GM12878 (cell line): Measurements from ENCODE around the gene MTHFD1L. TPM values are rescaled to one million over a fixed set of nuclear protein-coding genes. Genes with fewer than 3 reads are reported as not detected.

ENCODE experiments used
- ATAC-seq: fragments of 200-7000 bp; cut with Tn5 transposase; 3 replicates; pipeline ENCODE4 v1.9.1; 2020; ENCODE audit warnings: mild to moderate bottlenecking, moderate library complexity
- BruUV-seq: library from RNA; stranded (reverse); fragments of 400-500 nt; replicated peaks from 2 replicates; lab custom pipeline; 2021; lab: Mats Ljungman, UMichigan
- CTCF ChIA-PET: fragments of 300-600 bp; sonication (Branson Sonifier 250); formaldehyde crosslinking; extraction: SDS; loops from one replicate; lab custom pipeline; 2021; ENCODE audit warnings: inconsistent platforms; lab: Yijun Ruan, JAX
- POLR2A ChIA-PET: fragments of 350-600 bp; formaldehyde crosslinking; extraction: SDS; loops from one replicate; lab custom pipeline; 2021; ENCODE audit warnings: inconsistent platforms; lab: Charles Lee
- RAD21 ChIA-PET: fragments of 300-600 bp; sonication (Branson Sonifier 250); formaldehyde crosslinking; loops from one replicate; lab custom pipeline; 2023; ENCODE audit warnings: antibody characterized with exemption; ENCODE audit not compliant: unreplicated experiment; lab: Charles Lee
- SMC1A ChIA-PET: fragments of 300-600 bp; sonication (Branson Sonifier 250); formaldehyde crosslinking; loops from one replicate; lab custom pipeline; 2023; ENCODE audit not compliant: unreplicated experiment, uncharacterized antibody; lab: Charles Lee
- DNase-seq: peaks from one replicate; pipeline ENCODE4 v3.0.0-alpha.2; 2011; ENCODE audit warnings: low read depth, low spot score
- FAIRE-seq: peaks from 3 replicates; lab custom pipeline; 2011; peaks lifted over from hg19 to GRCh38; lab: Jason Lieb, UNC
- H2AFZ ChIP-seq: 2 replicates; pipeline ENCODE4 v1.6.0; 2011; ENCODE audit warnings: low read depth, low read length, control low read depth; ENCODE audit not compliant: control insufficient read depth
- H3K27ac ChIP-seq: 2 replicates; pipeline ENCODE4 v1.5.1; 2011; ENCODE audit warnings: control low read depth; ENCODE audit not compliant: control insufficient read depth, insufficient read depth
- H3K27me3 ChIP-seq, 2 experiments: replicated peaks in 1 of 2; 2 replicates each; pipeline versions ENCODE4 v1.6.0 to v1.6.1; 2011; ENCODE audit warnings: low read length in 1 of 2; ENCODE audit not compliant: control insufficient read depth in 2 of 2, insufficient read depth in 2 of 2
- H3K36me3 ChIP-seq, 2 experiments: 2 replicates each; pipeline ENCODE4 v1.5.1; 2011; ENCODE audit warnings: low read length in 1 of 2; ENCODE audit not compliant: control insufficient read depth in 2 of 2, insufficient read depth in 2 of 2
- H3K4me1 ChIP-seq: 2 replicates; pipeline ENCODE4 v1.6.1; 2011; ENCODE audit warnings: mild to moderate bottlenecking, low read length, moderate library complexity, mixed read lengths; ENCODE audit not compliant: control insufficient read depth, insufficient read depth
- H3K4me2 ChIP-seq: 2 replicates; pipeline ENCODE4 v1.6.0; 2011; ENCODE audit warnings: control low read depth; ENCODE audit not compliant: control insufficient read depth, insufficient read depth
- H3K4me3 ChIP-seq: fragments of 200-600 bp; sonication (generic); 2 replicates; pipeline ENCODE4 v1.5.1; 2016
- H3K79me2 ChIP-seq: 2 replicates; pipeline ENCODE4 v1.6.0; 2011; ENCODE audit warnings: low read length; ENCODE audit not compliant: control insufficient read depth, insufficient read depth
- H3K9ac ChIP-seq: 2 replicates; pipeline ENCODE4 v1.8.0; 2011; ENCODE audit warnings: low read length, control low read depth, mixed read lengths; ENCODE audit not compliant: control insufficient read depth, insufficient read depth
- H3K9me3 ChIP-seq: replicated peaks from 3 replicates; pipeline ENCODE4 v1.5.1; 2011; ENCODE audit warnings: mild to moderate bottlenecking, low read length; ENCODE audit not compliant: control insufficient read depth, insufficient read depth
- H4K20me1 ChIP-seq: 2 replicates; pipeline ENCODE4 v1.6.0; 2011; ENCODE audit not compliant: control insufficient read depth, insufficient read depth
- EZH2 ChIP-seq: IDR thresholded peaks from 2 replicates; pipeline ENCODE4 v1.6.1; 2012; ENCODE audit warnings: low read depth, mild to moderate bottlenecking, control low read depth, inconsistent platforms, low read length, borderline replicate concordance; ENCODE audit not compliant: control insufficient read depth
- HDAC6 ChIP-seq: fragments of 200-600 bp; sonication (generic); IDR thresholded peaks from one replicate; pipeline ENCODE4 v1.8.0; 2017; ENCODE audit warnings: antibody characterized with exemption; ENCODE audit not compliant: unreplicated experiment
- HDGF ChIP-seq: fragments of 450-650 bp; IDR thresholded peaks from 2 replicates; pipeline ENCODE4 v1.6.1; 2016; ENCODE audit warnings: antibody characterized with exemption
- IKZF2 ChIP-seq, 2 experiments: fragments of 450-650 bp; IDR thresholded peaks; 2 replicates each; pipeline ENCODE4 v1.6.1; 2017; ENCODE audit warnings: mild to moderate bottlenecking in 2 of 2, moderate library complexity in 2 of 2
- IRF4 ChIP-seq: IDR thresholded peaks from 2 replicates; pipeline ENCODE4 v1.6.1; 2011; ENCODE audit warnings: low read depth, low read length
- MYC ChIP-seq: IDR thresholded peaks from 2 replicates; pipeline ENCODE4 v1.6.1; 2011; ENCODE audit warnings: mild to moderate bottlenecking, low read length, moderate library complexity, inconsistent platforms; ENCODE audit not compliant: insufficient read depth, insufficient replicate concordance, insufficient read length, severe bottlenecking
- NFIC ChIP-seq: IDR thresholded peaks from 2 replicates; pipeline ENCODE4 v1.6.1; 2012; ENCODE audit warnings: low read depth, mild to moderate bottlenecking, inconsistent platforms, low read length, moderate library complexity
- POLR2AphosphoS2 ChIP-seq: IDR thresholded peaks from 2 replicates; pipeline ENCODE4 v1.6.1; 2011; ENCODE audit warnings: low read depth, mild to moderate bottlenecking, low read length, improper control_type of control experiment, moderate library complexity
- POU2F2 ChIP-seq: IDR thresholded peaks from 3 replicates; pipeline ENCODE4 v1.6.1; 2011; ENCODE audit warnings: low read depth, mild to moderate bottlenecking, low read length, borderline replicate concordance
- RBBP5 ChIP-seq: fragments of 200-600 bp; sonication (generic); conservative IDR thresholded peaks from 2 replicates; pipeline ENCODE4 v1.6.1; 2016
- SIX5 ChIP-seq: IDR thresholded peaks from 2 replicates; pipeline ENCODE4 v1.6.1; 2011; ENCODE audit warnings: mild to moderate bottlenecking, low read depth, low read length, moderate library complexity; ENCODE audit not compliant: severe bottlenecking
- SMAD1 ChIP-seq: fragments of 450-650 bp; IDR thresholded peaks from 2 replicates; pipeline ENCODE4 v1.6.1; 2018; ENCODE audit warnings: mild to moderate bottlenecking, low read depth; ENCODE audit not compliant: partially characterized antibody
- SREBF1 ChIP-seq: IDR thresholded peaks from 2 replicates; pipeline ENCODE4 v1.6.1; 2012; ENCODE audit warnings: mild to moderate bottlenecking, low read length
- TCF12 ChIP-seq: IDR thresholded peaks from 2 replicates; pipeline ENCODE4 v1.6.1; 2011; ENCODE audit warnings: low read depth, mild to moderate bottlenecking, low read length
- YY1 ChIP-seq: IDR thresholded peaks from 2 replicates; pipeline ENCODE4 v1.6.1; 2011; ENCODE audit warnings: low read depth, mild to moderate bottlenecking, low read length
- ZBED1 ChIP-seq: IDR thresholded peaks from 2 replicates; pipeline ENCODE4 v1.6.1; 2016; ENCODE audit warnings: borderline replicate concordance
- ZNF217 ChIP-seq: fragments of 450-650 bp; IDR thresholded peaks from 2 replicates; pipeline ENCODE4 v1.6.1; 2017; ENCODE audit warnings: antibody characterized with exemption, mild to moderate bottlenecking
- ZNF24 ChIP-seq: fragments of 450-650 bp; IDR thresholded peaks from 2 replicates; pipeline ENCODE4 v1.6.1; 2017; ENCODE audit warnings: antibody characterized with exemption, mild to moderate bottlenecking
- WGBS: methylation state at CpG from one replicate; pipeline ENCODE4 v1.1.6; 2016; ENCODE audit warnings: low lambda C conversion rate; ENCODE audit not compliant: insufficient replicate concordance, insufficient coverage; ENCODE audit errors: missing lambda C conversion rate; 5-methylcytosine and 5-hydroxymethylcytosine counted together
- in situ Hi-C: fragments of 300-500 bp; cut with MboI; formaldehyde crosslinking; loops from 9 replicates; pipeline ENCODE4 v1.14.3; 2018; ENCODE audit warnings: mixed read lengths
- intact Hi-C: fragments of 100-400 bp; cut with micrococcal nuclease; formaldehyde crosslinking; loops from one replicate; pipeline ENCODE4 v1.14.2; 2022; ENCODE audit not compliant: unreplicated experiment
- polyA plus RNA-seq, 11 experiments: library from polyadenylated mRNA; depleted of rRNA in 4 of 11; unstranded in 6 of 11; stranded (reverse) in 5 of 11; fragments of >200 nt; fragmentation: Nextera tagmentation in 4 of 11; fragmentation: Illumina TruSeq in 1 of 11; extraction: Ambion mirVana in 4 of 11; extraction: Trizol in 1 of 11; gene quantifications; 1 replicate in 1 of 11; 2 replicates in 10 of 11; pipeline versions ENCODE4 v1.2.1 to v1.2.3, GENCODE V29; 2011 to 2016; ENCODE audit warnings: inconsistent platforms in 2 of 11, missing spikeins in 2 of 11, low read depth in 1 of 11
- total RNA-seq, 4 experiments: library from RNA; depleted of rRNA in 3 of 4; stranded (reverse); fragments of >200 nt in 3 of 4; fragmentation: Illumina TruSeq in 1 of 4; extraction: Trizol in 1 of 4; gene quantifications; 2 replicates each; pipeline versions ENCODE4 v1.2.1 to v1.2.3, GENCODE V29; 2013 to 2021
- TF ChIP-seq, protein P1 (sequence below): IDR thresholded peaks from 2 replicates; pipeline ENCODE4 v1.6.1; 2012; ENCODE audit warnings: low read depth, low read length, improper control_type of control experiment
- TF ChIP-seq, protein P2 (sequence below): IDR thresholded peaks from 2 replicates; pipeline ENCODE4 v1.6.1; 2012; ENCODE audit warnings: low read length, inconsistent platforms

The MTHFD1L gene
- total and polyA plus RNA-seq, 10 of the 15 experiments (the other 5 are each of a cell fraction or from before 2014, with no cell fraction given), result 11.7 to 75.5 (median 28.8) TPM

DNA sequence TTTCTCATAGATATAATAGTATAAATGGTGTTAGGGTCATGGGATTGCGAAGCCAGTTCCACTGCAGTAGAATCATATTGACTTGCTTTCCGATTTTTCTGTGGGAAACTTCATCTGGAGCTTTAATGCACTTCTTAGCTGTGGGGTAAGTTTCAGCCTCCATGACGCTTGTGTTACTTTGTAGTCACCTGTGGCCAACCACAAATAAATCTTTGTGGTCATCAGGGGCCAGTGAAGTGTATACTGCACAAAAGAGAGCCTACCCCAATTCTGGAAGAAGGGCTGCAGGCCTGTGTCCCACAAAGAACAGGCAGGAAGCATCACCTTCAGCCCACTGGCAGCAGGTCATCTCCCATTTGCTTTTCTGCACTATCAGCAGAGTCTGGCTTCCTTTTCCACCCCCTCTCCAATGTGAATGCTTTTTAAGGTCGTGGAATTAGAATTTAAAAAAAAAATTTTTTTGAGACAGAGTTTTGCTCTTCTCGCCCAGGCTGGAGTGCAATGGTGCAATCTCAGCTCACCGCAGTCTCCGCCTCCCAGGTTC lies 32.0 kb downstream of the MTHFD1L start:
- Histone ChIP-seq H3K9me3 (no peaks in the 10 kb centered on the region), H3K4me3 (no peak overlapping the region), H2AFZ (no peak overlapping the region), H3K79me2 (peaks cover 1% of the 10 kb centered on the region; the same call in 1 of the 2 replicates), H3K9ac (no peak overlapping the region), H3K4me1 (peaks cover 42% of the 10 kb centered on the region), H3K27me3 (no peaks in the 10 kb centered on the region), H3K4me2 (no peak overlapping the region; the same call in 1 of the 2 replicates), H3K27ac (no peak overlapping the region), H4K20me1 (no peaks in the 10 kb centered on the region), H3K36me3 (peaks cover 4% of the 10 kb centered on the region in 2 experiments)
- no TSS peak for BruUV-seq
- CTCF ChIA-PET, result interaction anchor here (1.3 to 16.6 kb wide), 2 partner anchors 116 to 427 kb away, joined by 5 to 369 read pairs; no protein-coding TSS in a partner anchor
- peak; percentile 51 for DNase-seq
- SMC1A ChIA-PET, result interaction anchor here (0.7 to 11.4 kb wide), 3 partner anchors 9 to 427 kb away, joined by 3 to 200 read pairs (median 4); no protein-coding TSS in a partner anchor
- in situ Hi-C loops (no loop called here), intact Hi-C loops (loop anchor here (10.0 kb wide), 1 partner anchor 557 kb away; the partner anchor contains the start of gene RMND1)
- ATAC-seq, result peak; percentile 83
- WGBS, result 76% methylated on average over 7 of the region's 7 CpGs
- FAIRE-seq, result no peak
- POLR2A ChIA-PET, result no interaction called here
- RAD21 ChIA-PET, result interaction anchor here (1.0 kb wide), 1 partner anchor 437 kb away, joined by 3 read pairs; no protein-coding TSS in a partner anchor
- TF ChIP-seq SREBF1 (no peak), MYC (no peak), ZBED1 (no peak), POLR2AphosphoS2 (no peak), IKZF2 (IDR thresholded peaks at IDR 0.05) (peak; percentile 84 to 85), POU2F2 (peak; percentile 79; the same call in 1 of the 3 replicates), HDAC6 (no peak), IRF4 (peak; percentile 36; the same call in 1 of the 2 replicates), SIX5 (no peak), RBBP5 (no peak), TCF12 (peak; percentile 48; the same call in 1 of the 2 replicates), YY1 (no peak), NFIC (peak; percentile 85; the same call in 1 of the 2 replicates), SMAD1 (no peak), ZNF217 (no peak), EZH2 (no peak), ZNF24 (no peak), HDGF (no peak)
- TF ChIP-seq, protein P1, sequence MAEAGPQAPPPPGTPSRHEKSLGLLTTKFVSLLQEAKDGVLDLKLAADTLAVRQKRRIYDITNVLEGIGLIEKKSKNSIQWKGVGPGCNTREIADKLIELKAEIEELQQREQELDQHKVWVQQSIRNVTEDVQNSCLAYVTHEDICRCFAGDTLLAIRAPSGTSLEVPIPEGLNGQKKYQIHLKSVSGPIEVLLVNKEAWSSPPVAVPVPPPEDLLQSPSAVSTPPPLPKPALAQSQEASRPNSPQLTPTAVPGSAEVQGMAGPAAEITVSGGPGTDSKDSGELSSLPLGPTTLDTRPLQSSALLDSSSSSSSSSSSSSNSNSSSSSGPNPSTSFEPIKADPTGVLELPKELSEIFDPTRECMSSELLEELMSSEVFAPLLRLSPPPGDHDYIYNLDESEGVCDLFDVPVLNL, result no peak
- TF ChIP-seq, protein P2, sequence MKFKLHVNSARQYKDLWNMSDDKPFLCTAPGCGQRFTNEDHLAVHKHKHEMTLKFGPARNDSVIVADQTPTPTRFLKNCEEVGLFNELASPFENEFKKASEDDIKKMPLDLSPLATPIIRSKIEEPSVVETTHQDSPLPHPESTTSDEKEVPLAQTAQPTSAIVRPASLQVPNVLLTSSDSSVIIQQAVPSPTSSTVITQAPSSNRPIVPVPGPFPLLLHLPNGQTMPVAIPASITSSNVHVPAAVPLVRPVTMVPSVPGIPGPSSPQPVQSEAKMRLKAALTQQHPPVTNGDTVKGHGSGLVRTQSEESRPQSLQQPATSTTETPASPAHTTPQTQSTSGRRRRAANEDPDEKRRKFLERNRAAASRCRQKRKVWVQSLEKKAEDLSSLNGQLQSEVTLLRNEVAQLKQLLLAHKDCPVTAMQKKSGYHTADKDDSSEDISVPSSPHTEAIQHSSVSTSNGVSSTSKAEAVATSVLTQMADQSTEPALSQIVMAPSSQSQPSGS, result peak; percentile 32; the same call in 1 of the 2 replicates
